ENCODE data around the gene GABRB2.

DNA sequence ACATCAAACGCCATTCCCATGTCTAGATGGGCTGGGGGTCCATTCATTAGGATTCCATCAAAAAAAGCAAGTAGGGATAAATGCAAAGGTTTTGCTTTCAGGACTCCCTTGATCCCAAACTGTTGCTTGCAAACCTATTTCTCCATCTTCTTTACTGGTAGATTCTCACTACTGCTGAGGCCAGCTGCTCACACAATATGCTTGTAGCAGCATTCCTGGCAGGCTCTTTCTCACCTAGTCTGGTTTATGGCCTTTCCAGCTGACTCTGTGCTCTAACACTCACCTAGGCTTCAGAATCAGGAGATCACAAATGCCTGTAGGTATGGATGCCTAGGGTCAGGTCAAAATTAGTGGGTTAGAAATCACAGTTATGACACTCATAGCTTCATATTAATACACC lies 274.7 kb downstream of the GABRB2 start:
- TF ChIP-seq, protein P1, sequence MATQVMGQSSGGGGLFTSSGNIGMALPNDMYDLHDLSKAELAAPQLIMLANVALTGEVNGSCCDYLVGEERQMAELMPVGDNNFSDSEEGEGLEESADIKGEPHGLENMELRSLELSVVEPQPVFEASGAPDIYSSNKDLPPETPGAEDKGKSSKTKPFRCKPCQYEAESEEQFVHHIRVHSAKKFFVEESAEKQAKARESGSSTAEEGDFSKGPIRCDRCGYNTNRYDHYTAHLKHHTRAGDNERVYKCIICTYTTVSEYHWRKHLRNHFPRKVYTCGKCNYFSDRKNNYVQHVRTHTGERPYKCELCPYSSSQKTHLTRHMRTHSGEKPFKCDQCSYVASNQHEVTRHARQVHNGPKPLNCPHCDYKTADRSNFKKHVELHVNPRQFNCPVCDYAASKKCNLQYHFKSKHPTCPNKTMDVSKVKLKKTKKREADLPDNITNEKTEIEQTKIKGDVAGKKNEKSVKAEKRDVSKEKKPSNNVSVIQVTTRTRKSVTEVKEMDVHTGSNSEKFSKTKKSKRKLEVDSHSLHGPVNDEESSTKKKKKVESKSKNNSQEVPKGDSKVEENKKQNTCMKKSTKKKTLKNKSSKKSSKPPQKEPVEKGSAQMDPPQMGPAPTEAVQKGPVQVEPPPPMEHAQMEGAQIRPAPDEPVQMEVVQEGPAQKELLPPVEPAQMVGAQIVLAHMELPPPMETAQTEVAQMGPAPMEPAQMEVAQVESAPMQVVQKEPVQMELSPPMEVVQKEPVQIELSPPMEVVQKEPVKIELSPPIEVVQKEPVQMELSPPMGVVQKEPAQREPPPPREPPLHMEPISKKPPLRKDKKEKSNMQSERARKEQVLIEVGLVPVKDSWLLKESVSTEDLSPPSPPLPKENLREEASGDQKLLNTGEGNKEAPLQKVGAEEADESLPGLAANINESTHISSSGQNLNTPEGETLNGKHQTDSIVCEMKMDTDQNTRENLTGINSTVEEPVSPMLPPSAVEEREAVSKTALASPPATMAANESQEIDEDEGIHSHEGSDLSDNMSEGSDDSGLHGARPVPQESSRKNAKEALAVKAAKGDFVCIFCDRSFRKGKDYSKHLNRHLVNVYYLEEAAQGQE (IDR thresholded peaks at IDR 0.05; ENCODE audit: low read depth) = no peak
- no peak for TF ChIP-seq EP300 (IDR thresholded peaks at IDR 0.05; ENCODE audit: borderline replicate concordance)
- TF ChIP-seq YY1 (IDR thresholded peaks at IDR 0.05; ENCODE audit: low read depth) = no peak
- TF ChIP-seq, protein P2, sequence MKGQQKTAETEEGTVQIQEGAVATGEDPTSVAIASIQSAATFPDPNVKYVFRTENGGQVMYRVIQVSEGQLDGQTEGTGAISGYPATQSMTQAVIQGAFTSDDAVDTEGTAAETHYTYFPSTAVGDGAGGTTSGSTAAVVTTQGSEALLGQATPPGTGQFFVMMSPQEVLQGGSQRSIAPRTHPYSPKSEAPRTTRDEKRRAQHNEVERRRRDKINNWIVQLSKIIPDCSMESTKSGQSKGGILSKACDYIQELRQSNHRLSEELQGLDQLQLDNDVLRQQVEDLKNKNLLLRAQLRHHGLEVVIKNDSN (IDR thresholded peaks at IDR 0.05) = no peak
